ENCODE measurements around the gene RBMX.

Gene RBMX

DNA sequence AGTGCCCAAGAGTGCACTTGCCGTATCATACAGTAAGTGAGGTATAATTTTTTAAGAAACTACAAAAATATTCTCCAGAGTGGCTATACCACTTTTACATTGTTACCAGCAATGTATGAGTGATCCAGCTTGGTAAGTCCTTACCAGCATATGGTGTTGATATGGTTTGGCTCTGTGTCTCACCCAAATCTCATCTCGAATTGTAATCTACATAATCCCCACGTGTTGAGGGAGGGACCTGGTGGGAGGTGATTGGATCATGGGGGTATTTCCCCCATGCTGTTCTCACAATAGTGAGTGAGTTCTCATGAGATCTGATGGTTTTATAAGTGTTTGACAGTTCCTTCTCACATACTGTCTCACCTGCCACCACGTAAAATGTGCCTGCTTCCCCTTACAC is 44.8 kb downstream of the RBMX start:
- DNase-seq (ENCODE audit: low read depth), result no peak

DNA sequence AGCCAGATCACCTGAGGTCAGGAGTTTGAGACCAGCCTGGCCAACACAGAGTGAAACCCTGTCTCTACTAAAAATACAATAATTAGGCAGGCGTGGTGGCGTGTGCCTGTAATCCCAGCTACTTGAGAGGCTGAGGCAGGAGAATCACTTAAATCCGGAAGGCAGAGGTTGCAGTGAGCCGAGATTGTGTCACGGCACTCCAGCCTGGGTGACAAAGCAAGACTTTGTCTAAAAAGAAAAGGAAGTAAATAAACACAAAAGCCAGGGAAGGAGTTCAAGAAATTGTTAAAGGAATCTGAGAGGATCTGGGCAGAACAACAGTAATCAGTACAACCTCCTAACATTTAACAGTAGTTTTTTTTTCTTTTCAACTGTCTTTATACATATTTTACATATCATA is 51.1 kb downstream of the RBMX start:
- no peak for DNase-seq (ENCODE audit: low read depth)

DNA sequence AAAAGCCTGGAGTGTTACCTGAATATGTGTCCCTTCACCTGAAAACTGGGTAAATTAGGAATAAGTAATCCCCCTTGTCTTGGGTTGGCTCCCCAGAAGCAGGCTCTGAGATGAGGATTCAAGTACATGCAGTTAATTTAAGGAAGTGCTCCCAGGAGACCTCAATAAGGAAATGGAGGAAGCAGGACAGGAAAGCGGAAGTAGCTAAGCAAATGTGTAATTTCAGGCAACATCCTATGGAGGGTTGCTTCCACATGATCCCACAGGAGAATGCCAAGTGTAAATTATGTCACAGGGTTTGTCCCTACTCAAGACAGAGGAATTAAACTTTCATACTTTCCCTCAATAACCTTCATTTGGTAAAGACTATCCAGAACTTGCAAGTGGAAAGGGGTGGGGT is 51.7 kb downstream of the RBMX start:
- DNase-seq (ENCODE audit: low read depth), result no peak

DNA sequence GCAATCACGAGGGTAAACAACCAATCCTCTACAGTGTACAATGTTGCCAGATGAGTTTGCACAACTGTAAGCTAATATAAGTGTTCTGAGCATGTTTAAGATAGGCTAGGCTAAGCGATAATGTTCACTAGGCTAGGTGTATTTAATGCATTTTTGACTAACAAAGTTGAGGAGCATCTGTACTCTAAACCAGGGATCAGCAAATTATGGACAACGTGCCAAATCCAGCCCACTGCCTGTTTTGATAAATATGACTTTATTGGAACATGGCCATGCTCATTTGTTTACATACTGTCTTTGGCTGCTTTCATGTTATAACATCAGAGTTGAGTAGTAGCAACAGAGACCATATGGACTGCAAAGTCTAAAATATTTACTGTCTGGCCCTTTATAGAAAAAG is 53.5 kb downstream of the RBMX start:
- DNase-seq (ENCODE audit: low read depth), result no peak

DNA sequence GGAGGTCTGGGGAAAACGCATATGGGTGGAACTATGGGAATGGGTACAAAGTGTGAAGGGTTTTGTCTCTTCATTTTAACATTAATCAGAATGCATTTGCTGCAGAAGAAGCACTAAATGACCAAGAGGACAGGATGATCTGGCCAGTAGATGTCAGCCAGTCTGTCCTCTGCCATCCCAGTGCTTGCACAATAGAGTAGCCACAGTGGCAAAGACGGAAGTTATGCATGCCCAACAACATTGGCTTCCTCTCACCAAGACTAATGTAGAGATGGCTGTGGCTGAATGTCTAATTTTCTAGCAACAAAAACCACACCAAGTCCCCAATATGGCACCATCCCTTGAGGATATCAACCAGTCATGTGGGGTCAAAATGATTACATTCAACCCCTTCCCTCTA is 54.8 kb downstream of the RBMX start:
- DNase-seq (ENCODE audit: low read depth), result no peak

All from stimulated activated CD8-positive, alpha-beta memory T cell treated with anti-CD3 and anti-CD28 coated beads, Interleukin-15, amount 100 ng/mL, for 1 hour (primary cell).